A673 (cell line): ENCODE measurements around the gene FAM184B. TPM values are rescaled to one million over a fixed set of nuclear protein-coding genes. Genes with fewer than 3 reads are reported as not detected.

Experiments
- BruUV-seq: library from RNA; stranded (reverse); fragments of 400-500 nt; replicated peaks from 2 replicates; lab custom pipeline; 2021; lab: Mats Ljungman, UMichigan
- CTCF ChIA-PET: fragments of 300-600 bp; sonication (Branson Sonifier 250); formaldehyde crosslinking; loops from one replicate; lab custom pipeline; 2022; ENCODE audit warnings: antibody characterized with exemption; lab: Charles Lee
- POLR2A ChIA-PET: fragments of 300-600 bp; sonication (Branson Sonifier 250); formaldehyde crosslinking; loops from one replicate; lab custom pipeline; 2022; ENCODE audit warnings: antibody characterized with exemption; ENCODE audit not compliant: low non-redundant PET; lab: Charles Lee
- DNase-seq: peaks from one replicate; pipeline ENCODE4 v3.0.0-alpha.2; 2015; ENCODE audit warnings: low spot score
- H3K27ac ChIP-seq: fragments of 200-600 bp; sonication (generic); 2 replicates; pipeline ENCODE4 v1.5.1; 2016; ENCODE audit warnings: mixed run types, low read depth, mild to moderate bottlenecking, mixed read lengths, antibody characterized with exemption, low read length; ENCODE audit not compliant: poor library complexity, severe bottlenecking
- H3K27me3 ChIP-seq: fragments of 200-600 bp; sonication (generic); replicated peaks from 2 replicates; pipeline ENCODE4 v1.6.1; 2017; ENCODE audit warnings: mixed run types, low read depth, mild to moderate bottlenecking, mixed read lengths, antibody characterized with exemption, low read length; ENCODE audit not compliant: insufficient read depth, poor library complexity
- H3K36me3 ChIP-seq: fragments of 200-600 bp; sonication (generic); 2 replicates; pipeline ENCODE4 v1.6.1; 2016; ENCODE audit warnings: mixed run types, mild to moderate bottlenecking, mixed read lengths, antibody characterized with exemption, low read length; ENCODE audit not compliant: insufficient read depth, poor library complexity, severe bottlenecking
- H3K4me1 ChIP-seq: fragments of 200-600 bp; sonication (generic); 2 replicates; pipeline ENCODE4 v1.6.1; 2017; ENCODE audit warnings: mixed run types, mild to moderate bottlenecking, mixed read lengths, antibody characterized with exemption, low read length; ENCODE audit not compliant: insufficient read depth, poor library complexity, severe bottlenecking
- H3K4me3 ChIP-seq: fragments of 200-600 bp; sonication (generic); 2 replicates; pipeline ENCODE4 v1.5.1; 2016; ENCODE audit warnings: low read depth, mixed run types, mild to moderate bottlenecking, mixed read lengths, low read length; ENCODE audit not compliant: poor library complexity, severe bottlenecking
- H3K9me3 ChIP-seq: fragments of 200-600 bp; sonication (generic); 2 replicates; pipeline ENCODE4 v1.6.1; 2016; ENCODE audit warnings: mixed run types, low read depth, mild to moderate bottlenecking, mixed read lengths, antibody characterized with exemption, low read length; ENCODE audit not compliant: poor library complexity, severe bottlenecking
- CTCF ChIP-seq: fragments of 300-800, 200-600 bp; sonication (generic); conservative IDR thresholded peaks from 2 replicates; pipeline ENCODE4 v1.5.1; 2017; ENCODE audit warnings: low read depth, mild to moderate bottlenecking, antibody characterized with exemption, low read length, moderate library complexity, mixed read lengths
- EZH2 ChIP-seq: fragments of 200-600 bp; sonication (generic); IDR thresholded peaks from 2 replicates; pipeline ENCODE4 v1.6.1; 2017; ENCODE audit warnings: borderline replicate concordance, low read depth, mild to moderate bottlenecking, mixed read lengths, antibody characterized with exemption, low read length; ENCODE audit not compliant: poor library complexity, severe bottlenecking
- intact Hi-C: fragments of 100-400 bp; cut with micrococcal nuclease; formaldehyde crosslinking; loops from one replicate; pipeline ENCODE4 v1.10.0; 2022; ENCODE audit not compliant: unreplicated experiment
- total RNA-seq: library from RNA; stranded (reverse); gene quantifications from 2 replicates; pipeline ENCODE4 v1.2.3, GENCODE V29; 2021

FAM184B gene
- total RNA-seq, 1 experiment from 2014 or later, result 0.26 TPM

- H3K27me3 ChIP-seq, result no peaks in the 10 kb centered on the region
- ChIA-PET POLR2A (no interaction called here), CTCF (no interaction called here)
- no peak overlapping the region for H3K27ac ChIP-seq
- H3K36me3 ChIP-seq, result no peaks in the 10 kb centered on the region
- no TSS peak for BruUV-seq
- intact Hi-C loops, result no loop called here
- no peak for TF ChIP-seq CTCF
- no peak for TF ChIP-seq EZH2
- H3K4me3 ChIP-seq, result no peak overlapping the region
- DNase-seq, result no peak
- no peaks in the 10 kb centered on the region for H3K4me1 ChIP-seq
- no peaks in the 10 kb centered on the region for H3K9me3 ChIP-seq
Observed at GRCh38 chr4:17736484-17736883, 44.9 kb downstream of the FAM184B start.

- DNase-seq, result no peak
- intact Hi-C loops, result no loop called here
- BruUV-seq, result no TSS peak
- no peaks in the 10 kb centered on the region for H3K4me1 ChIP-seq
- CTCF ChIA-PET, result no interaction called here
- no peaks in the 10 kb centered on the region for H3K27me3 ChIP-seq
- H3K36me3 ChIP-seq, result no peaks in the 10 kb centered on the region
- TF ChIP-seq EZH2 (no peak), CTCF (no peak)
- POLR2A ChIA-PET, result no interaction called here
- H3K27ac ChIP-seq, result no peak overlapping the region
- H3K4me3 ChIP-seq, result no peak overlapping the region
- no peaks in the 10 kb centered on the region for H3K9me3 ChIP-seq
Observed at GRCh38 chr4:17726911-17727310, 54.5 kb downstream of the FAM184B start.

- BruUV-seq, result no TSS peak
- Histone ChIP-seq H3K36me3 (no peaks in the 10 kb centered on the region), H3K9me3 (no peaks in the 10 kb centered on the region), H3K4me1 (no peaks in the 10 kb centered on the region), H3K27ac (no peak overlapping the region), H3K4me3 (no peak overlapping the region), H3K27me3 (no peaks in the 10 kb centered on the region)
- intact Hi-C loops, result no loop called here
- CTCF ChIA-PET, result no interaction called here
- DNase-seq, result no peak
- TF ChIP-seq CTCF (no peak), EZH2 (no peak)
- POLR2A ChIA-PET, result no interaction called here
Observed at GRCh38 chr4:17723648-17724047, 57.8 kb downstream of the FAM184B start.
